Ovary (tissue), 9 donors: Measurements from ENCODE around the gene B2M. TPM values are rescaled to one million over a fixed set of nuclear protein-coding genes. Genes with fewer than 3 reads are reported as not detected.
A peak's percentile ranks its signal among the peaks of the same experiment; 100 is the strongest.
"Not testable (repeated sequence)": the region's sequence is repeated elsewhere in the genome, so short reads cannot be mapped to it uniquely, and the experiment has no call there.

Experiments used
- DNase-seq, 5 donors: peaks; one replicate each; pipeline ENCODE4 v3.0.0-alpha.2; 2019 to 2020
- H3K27ac ChIP-seq, 2 donors: fragments of 200-600 bp; one replicate each; pipeline versions ENCODE4 v1.5.1 to v1.8.0; 2019 to 2022
- H3K27me3 ChIP-seq: fragments of 200-600 bp; one replicate; pipeline ENCODE4 v1.8.0; 2022
- H3K36me3 ChIP-seq: fragments of 200-600 bp; sonication (generic); one replicate; pipeline ENCODE4 v1.5.1; 2019
- H3K4me1 ChIP-seq: one replicate; pipeline ENCODE4 v1.8.1; 2013; ENCODE audit warnings: mild to moderate bottlenecking, moderate library complexity; ENCODE audit not compliant: insufficient read depth
- H3K4me3 ChIP-seq: fragments of 200-600 bp; sonication (generic); one replicate; pipeline ENCODE4 v1.5.1; 2017
- H3K9me3 ChIP-seq, 2 donors: fragments of 200-600 bp in 1 of 2; sonication (generic) in 1 of 2; one replicate each; pipeline versions ENCODE4 v1.5.1 to v1.8.1; 2013 to 2019; ENCODE audit warnings: mild to moderate bottlenecking in 1 of 2, moderate library complexity in 1 of 2
- EP300 ChIP-seq: sonication (generic); formaldehyde crosslinking; IDR thresholded peaks from one replicate; pipeline ENCODE4 v1.6.1; 2017; ENCODE audit warnings: antibody characterized with exemption
- POLR2A ChIP-seq: fragments of 450-650 bp; IDR thresholded peaks from one replicate; pipeline ENCODE4 v1.6.1; 2017; ENCODE audit warnings: antibody characterized with exemption, mild to moderate bottlenecking, moderate library complexity
- WGBS, 3 donors: extraction: QIAGEN DNeasy Blood & Tissue Kit in 1 of 3; methylation state at CpG; one replicate each; pipeline versions ENCODE4 v1.1.5 to v1.1.7; 2013 to 2017; 5-methylcytosine and 5-hydroxymethylcytosine counted together
- intact Hi-C, 4 donors: fragments of 100-400 bp; cut with DNase I; formaldehyde crosslinking; loops; one replicate each; pipeline versions ENCODE4 v1.11.0 to v1.15.1; 2022 to 2023
- polyA plus RNA-seq, 2 donors: library from polyadenylated mRNA; stranded (reverse); fragments of 200-250 nt in 1 of 2; fragments of 350-450 nt in 1 of 2; fragmentation: Illumina TruSeq in 1 of 2; extraction: RNeasy Lipid Tissue Mini Kit (QIAGEN cat#74804) in 1 of 2; gene quantifications; one replicate each; pipeline ENCODE4 v1.2.3, GENCODE V29; 2013 to 2014
- total RNA-seq, 7 donors: library from RNA; depleted of rRNA in 2 of 7; stranded (reverse); fragments of >200 nt in 2 of 7; fragmentation: NEBNext Ultra II Directional in 3 of 7; extraction: Animal tissue kit (Norgen Biotek cat#: 25700) in 3 of 7; gene quantifications; one replicate each; pipeline versions ENCODE4 v1.1.0 to v1.2.4, GENCODE V29; 2016 to 2023
- TF ChIP-seq, protein P1 (sequence below), 3 donors: fragments of 450-650 bp in 2 of 3; fragments of 200-600 bp in 1 of 3; IDR thresholded peaks; one replicate each; pipeline versions ENCODE4 v1.5.1 to v1.8.0; 2016 to 2022; ENCODE audit warnings: antibody characterized with exemption in 3 of 3, mild to moderate bottlenecking in 1 of 3
- donor health status: DM: no; HTN: no; CAD: no; lungs with moderate emphysema.
- donor health status: DM: no; HTN: no; CAD: no.
- donor health status: Bipolar disorder and iron deficiency.
- donor health status: DM: yes; HTN: yes; CAD: no.
- donor health status: DM: no; HTN: no; CAD: no.
- donor health status: DM: yes; HTN: yes; CAD: no.

Gene B2M
- total and polyA plus RNA-seq, 9 donors, result 827 to 6,504 (median 1,371) TPM

DNA sequence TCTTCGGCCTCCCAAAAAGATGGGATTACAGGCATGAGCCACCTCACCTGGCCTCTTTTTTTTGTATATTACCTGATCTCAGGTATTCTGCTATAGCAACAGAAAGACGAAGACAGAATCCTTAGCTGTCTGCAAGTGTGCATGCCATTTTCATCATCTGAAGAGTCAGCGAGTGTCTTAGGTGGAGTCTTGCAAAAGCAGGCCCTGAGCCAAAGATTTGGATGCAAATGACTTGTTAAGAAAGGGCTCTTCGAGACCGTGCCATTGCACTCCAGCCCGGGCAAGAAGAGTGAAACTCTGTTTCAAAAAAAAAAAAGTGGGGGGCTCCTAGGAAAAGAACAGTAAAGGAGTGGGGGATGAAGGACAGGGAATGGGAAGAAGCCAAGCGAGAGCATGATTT, 14.8 kb downstream of the B2M start:
- DNase-seq, result no peak
- H3K36me3 ChIP-seq, result no peaks in the 10 kb centered on the region
- peaks cover 4% of the 10 kb centered on the region for H3K4me1 ChIP-seq
- no peak overlapping the region for H3K4me3 ChIP-seq
- H3K9me3 ChIP-seq, result no peaks in the 10 kb centered on the region
- no peak overlapping the region for H3K27ac ChIP-seq
- WGBS, 3 donors, result 78 to 87% (median 82%) methylated on average over 7 of the region's 7 CpGs
- H3K27me3 ChIP-seq, result no peaks in the 10 kb centered on the region
- intact Hi-C loops, result no loop called here
- TF ChIP-seq EP300, result no peak
- TF ChIP-seq, protein P1, sequence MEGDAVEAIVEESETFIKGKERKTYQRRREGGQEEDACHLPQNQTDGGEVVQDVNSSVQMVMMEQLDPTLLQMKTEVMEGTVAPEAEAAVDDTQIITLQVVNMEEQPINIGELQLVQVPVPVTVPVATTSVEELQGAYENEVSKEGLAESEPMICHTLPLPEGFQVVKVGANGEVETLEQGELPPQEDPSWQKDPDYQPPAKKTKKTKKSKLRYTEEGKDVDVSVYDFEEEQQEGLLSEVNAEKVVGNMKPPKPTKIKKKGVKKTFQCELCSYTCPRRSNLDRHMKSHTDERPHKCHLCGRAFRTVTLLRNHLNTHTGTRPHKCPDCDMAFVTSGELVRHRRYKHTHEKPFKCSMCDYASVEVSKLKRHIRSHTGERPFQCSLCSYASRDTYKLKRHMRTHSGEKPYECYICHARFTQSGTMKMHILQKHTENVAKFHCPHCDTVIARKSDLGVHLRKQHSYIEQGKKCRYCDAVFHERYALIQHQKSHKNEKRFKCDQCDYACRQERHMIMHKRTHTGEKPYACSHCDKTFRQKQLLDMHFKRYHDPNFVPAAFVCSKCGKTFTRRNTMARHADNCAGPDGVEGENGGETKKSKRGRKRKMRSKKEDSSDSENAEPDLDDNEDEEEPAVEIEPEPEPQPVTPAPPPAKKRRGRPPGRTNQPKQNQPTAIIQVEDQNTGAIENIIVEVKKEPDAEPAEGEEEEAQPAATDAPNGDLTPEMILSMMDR (IDR thresholded peaks at IDR 0.05), result no peak
- TF ChIP-seq POLR2A, result no peak

DNA sequence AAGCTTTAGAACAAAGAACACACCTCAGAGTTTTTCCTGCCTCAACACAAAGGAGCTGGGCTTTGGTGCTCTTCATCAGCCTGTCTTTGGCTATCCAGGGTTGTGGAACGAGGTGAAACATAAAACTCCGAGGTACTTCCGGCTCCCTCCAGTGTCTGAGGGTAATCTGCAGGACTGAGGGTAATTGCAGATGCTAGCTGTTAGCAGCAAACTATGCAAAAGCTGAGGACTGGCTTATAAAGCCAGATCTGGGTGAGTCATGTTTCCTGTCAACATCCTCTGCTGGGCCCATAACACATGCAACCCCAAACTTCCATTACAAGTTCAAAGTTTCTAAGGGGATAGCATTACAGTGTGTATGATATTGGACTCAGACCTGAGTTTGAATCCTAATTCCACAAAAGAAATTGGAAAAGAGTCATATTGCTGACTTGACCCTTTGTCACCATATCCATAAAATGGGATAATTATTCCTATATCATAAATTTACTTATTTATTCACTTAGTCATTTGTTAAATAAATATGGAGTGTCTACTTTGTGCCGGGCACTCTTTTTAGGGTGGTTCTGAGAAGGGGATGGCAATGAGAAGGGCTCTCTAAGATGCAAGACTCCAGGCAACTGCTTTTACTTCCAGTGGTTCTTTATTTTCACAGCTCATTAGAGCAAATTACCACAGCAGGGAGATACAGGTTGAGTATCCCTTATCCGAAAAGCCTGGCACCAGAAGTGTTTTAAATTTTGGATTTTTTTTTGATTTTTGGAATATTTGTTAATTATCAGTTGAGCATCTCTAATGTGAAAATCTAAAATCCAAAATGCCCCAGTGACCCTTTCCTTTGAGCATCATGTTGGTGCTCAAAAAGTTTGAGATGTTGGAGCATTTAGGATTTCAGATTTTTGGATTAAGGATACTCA, 15.5 kb downstream of the B2M start:
- intact Hi-C loops, result no loop called here
- peak overlapping the region in 1 of 2 donors; percentile 94 for H3K27ac ChIP-seq
- no peaks in the 10 kb centered on the region for H3K9me3 ChIP-seq
- H3K4me3 ChIP-seq, result no peak overlapping the region
- no peaks in the 10 kb centered on the region for H3K27me3 ChIP-seq
- peaks cover 4% of the 10 kb centered on the region for H3K4me1 ChIP-seq
- H3K36me3 ChIP-seq, result no peaks in the 10 kb centered on the region
- no peak for DNase-seq
- TF ChIP-seq EP300 (no peak), POLR2A (no peak)
- TF ChIP-seq, protein P1 (IDR thresholded peaks at IDR 0.05), result no peak
- 45 to 60% (median 60%) methylated on average over 5 of the region's 5 CpGs for WGBS, 3 donors

DNA sequence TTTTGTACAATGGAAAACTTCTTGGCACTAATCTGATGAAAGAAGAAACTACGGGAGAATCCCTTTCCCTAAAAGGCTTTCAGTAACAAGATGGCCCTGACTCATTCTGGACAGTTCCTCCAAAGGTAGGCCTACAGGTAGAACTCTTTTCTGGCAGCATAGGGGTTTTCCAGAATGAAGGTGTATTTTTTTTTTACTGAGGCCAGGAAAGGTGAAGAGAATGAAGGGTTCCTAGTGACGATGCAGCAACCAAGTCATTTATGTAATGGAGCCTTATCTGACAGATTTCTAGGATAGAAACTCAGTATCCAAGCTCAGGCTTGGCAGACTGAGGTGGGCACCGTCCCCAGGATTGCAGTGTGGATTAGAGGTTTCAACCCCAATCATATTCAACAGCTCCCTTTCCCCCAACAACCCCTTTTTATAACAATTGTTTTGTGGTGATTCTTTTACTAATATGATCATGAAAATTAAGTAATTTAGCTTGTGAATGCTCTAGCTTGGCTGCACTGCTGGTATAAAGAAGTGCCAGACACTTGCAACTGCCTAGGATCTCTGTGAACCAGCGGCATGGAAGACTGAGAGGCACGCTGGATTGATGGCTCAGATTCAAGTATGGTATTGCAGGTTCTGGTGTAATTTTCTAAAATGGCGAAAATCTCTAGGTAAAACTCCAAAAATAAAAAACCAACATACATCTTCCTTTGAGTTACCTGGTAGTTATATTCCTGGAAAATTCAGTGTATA, 16.3 kb downstream of the B2M start:
- Histone ChIP-seq H3K27ac (peak overlapping the region; percentile 85 to 94), H3K27me3 (no peaks in the 10 kb centered on the region), H3K4me1 (peaks cover 4% of the 10 kb centered on the region), H3K4me3 (no peak overlapping the region), H3K9me3 (no peaks in the 10 kb centered on the region), H3K36me3 (no peaks in the 10 kb centered on the region)
- intact Hi-C loops, result no loop called here
- TF ChIP-seq EP300 (no peak), POLR2A (no peak)
- TF ChIP-seq, protein P1 (IDR thresholded peaks at IDR 0.05), result no peak
- 86 to 92% (median 91%) methylated on average over 6 of the region's 6 CpGs for WGBS, 3 donors
- DNase-seq, result no peak

DNA sequence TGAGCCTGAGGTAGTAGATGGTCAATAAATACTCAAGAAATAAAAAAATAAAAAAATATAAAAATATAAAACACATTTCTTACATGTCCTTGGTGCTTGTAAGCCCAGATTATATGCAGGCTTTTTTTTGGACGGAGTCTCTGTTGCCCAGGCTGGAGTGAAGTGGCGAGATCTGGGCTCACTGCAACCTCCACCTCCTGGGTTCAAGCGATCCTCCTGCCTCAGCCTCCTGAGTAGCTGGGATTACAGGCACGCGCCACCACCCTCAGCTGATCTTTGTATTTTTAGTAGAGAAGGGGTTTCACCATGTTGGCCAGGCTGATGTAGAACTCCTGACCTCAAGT, 16.9 kb downstream of the B2M start:
- WGBS, 3 donors, result 45 to 52% (median 49%) methylated on average over 5 of the region's 5 CpGs
- H3K4me3 ChIP-seq, result peak overlapping the region; percentile 88
- not testable (repeated sequence) for DNase-seq

More for the DNA sequence above, 16.9 kb downstream of the B2M start:
- H3K4me1 ChIP-seq, H3K36me3 ChIP-seq, H3K9me3 ChIP-seq, intact Hi-C loops, H3K27me3 ChIP-seq: not testable (repeated sequence)
- H3K27ac ChIP-seq, result peak overlapping the region; percentile 85 to 94
